ENCODE data around the gene CTTNBP2NL. TPM values are rescaled to one million over a fixed set of nuclear protein-coding genes. Genes with fewer than 3 reads are reported as not detected.

The CTTNBP2NL gene
- total and polyA plus RNA-seq, 2 experiments from 2014 or later: 18.5 to 31.0 TPM

GRCh38 chr1:112363636-112364035 is 32.4 kb upstream of the CTTNBP2NL start:
- TF ChIP-seq JUNB (IDR thresholded peaks at IDR 0.05; ENCODE audit: unreplicated experiment): no peak
- no peak for TF ChIP-seq NANOG (IDR thresholded peaks at IDR 0.05; ENCODE audit: borderline replicate concordance)
- TF ChIP-seq ZNF114 (CRISPR knock-in tag; IDR thresholded peaks at IDR 0.05): no peak
- TF ChIP-seq ZNF331 (CRISPR knock-in tag; IDR thresholded peaks at IDR 0.05; ENCODE audit: low read depth): no peak
- no peak for TF ChIP-seq CREB1 (CRISPR knock-in tag; IDR thresholded peaks at IDR 0.05; ENCODE audit: low read depth)
- no peak for TF ChIP-seq EZH2phosphoT487 (IDR thresholded peaks at IDR 0.05; ENCODE audit: unreplicated experiment)
- no peak for TF ChIP-seq ETS1 (IDR thresholded peaks at IDR 0.05)
- no peak for TF ChIP-seq CTCF (conservative IDR thresholded peaks at IDR 0.05; ENCODE audit: low read depth in 2 of 2)
- no peak for TF ChIP-seq POLR2AphosphoS5 (IDR thresholded peaks at IDR 0.05; ENCODE audit: low read depth)
- no peak for TF ChIP-seq ZNF462 (CRISPR knock-in tag; IDR thresholded peaks at IDR 0.05)
- no peak for ATAC-seq
- H3K4me1 Mint-ChIP-seq: peaks cover 11% of the 10 kb centered on the region

More at GRCh38 chr1:112363636-112364035, 32.4 kb upstream of the CTTNBP2NL start:
- no peaks in the 10 kb centered on the region for H3K36me3 Mint-ChIP-seq (ENCODE audit: low read depth)
- H3K36me3 ChIP-seq (ENCODE audit: insufficient read depth): no peaks in the 10 kb centered on the region
- H3K9me2 ChIP-seq (ENCODE audit: insufficient read depth): peaks cover 6% of the 10 kb centered on the region; the same call in 1 of the 2 replicates
- no peak overlapping the region for H3K27ac ChIP-seq (ENCODE audit: low read depth)
- no peak overlapping the region for H3K4me2 ChIP-seq
- H3K27ac Mint-ChIP-seq: no peak overlapping the region
- H3K4me1 ChIP-seq (ENCODE audit: insufficient read depth): peaks cover 3% of the 10 kb centered on the region; the same call in 1 of the 2 replicates
- no peaks in the 10 kb centered on the region for H3K27me3 ChIP-seq (ENCODE audit: insufficient read depth)
- H2AFZ ChIP-seq: no peak overlapping the region
- H3K27me3 Mint-ChIP-seq (ENCODE audit: insufficient read depth, low read depth, poor library complexity): peaks cover 2% of the 10 kb centered on the region
- H3K79me2 ChIP-seq (replicated peaks; ENCODE audit: insufficient read depth): no peaks in the 10 kb centered on the region
- H3K4me3 Mint-ChIP-seq: no peak overlapping the region
- no peak overlapping the region for H3K4me3 ChIP-seq
- no peak for DNase-seq (ENCODE audit: low spot score)
- no peaks in the 10 kb centered on the region for H4K20me1 ChIP-seq (replicated peaks; ENCODE audit: insufficient read depth)
- H3F3A ChIP-seq (replicated peaks; ENCODE audit: low read depth): no peaks in the 10 kb centered on the region
- H3K9me3 Mint-ChIP-seq: no peaks in the 10 kb centered on the region
